Trophoblast cell (in vitro differentiated cells and primary cell): ENCODE results near the gene SEC16A.
A peak's percentile ranks its signal among the peaks of the same experiment; 100 is the strongest.

Experiments used
- DNase-seq, 2 donors: peaks; one replicate each; pipeline ENCODE4 v3.0.0-alpha.2; 2016
- H2AFZ ChIP-seq: 2 replicates; pipeline ENCODE4 v1.6.1; 2013; ENCODE audit warnings: low read length, moderate library complexity, mild to moderate bottlenecking; ENCODE audit not compliant: insufficient read depth, poor library complexity
- H2AK5ac ChIP-seq: 2 replicates; pipeline ENCODE4 v1.6.1; 2013; ENCODE audit warnings: mild to moderate bottlenecking, low read length
- H2BK120ac ChIP-seq: 2 replicates; pipeline ENCODE4 v1.6.1; 2013; ENCODE audit warnings: low read length, mild to moderate bottlenecking, moderate library complexity; ENCODE audit not compliant: insufficient read depth, poor library complexity
- H2BK12ac ChIP-seq: 2 replicates; pipeline ENCODE4 v1.6.1; 2013; ENCODE audit warnings: mild to moderate bottlenecking, low read length, moderate library complexity
- H2BK5ac ChIP-seq: 2 replicates; pipeline ENCODE4 v1.6.1; 2013; ENCODE audit warnings: low read length, low read depth, moderate library complexity, mild to moderate bottlenecking; ENCODE audit not compliant: poor library complexity
- H3K14ac ChIP-seq: 2 replicates; pipeline ENCODE4 v1.6.1; 2013; ENCODE audit warnings: mild to moderate bottlenecking, low read length
- H3K18ac ChIP-seq: 2 replicates; pipeline ENCODE4 v1.6.1; 2013; ENCODE audit warnings: mild to moderate bottlenecking, low read length
- H3K23ac ChIP-seq: 2 replicates; pipeline ENCODE4 v1.6.1; 2013; ENCODE audit warnings: low read length
- H3K27ac ChIP-seq: 2 replicates; pipeline ENCODE4 v1.5.1; 2013; ENCODE audit warnings: low read depth, mild to moderate bottlenecking, inconsistent platforms, low read length, moderate library complexity
- H3K27me3 ChIP-seq: 2 replicates; pipeline ENCODE4 v1.6.1; 2013; ENCODE audit warnings: inconsistent platforms, mild to moderate bottlenecking, low read length, moderate library complexity; ENCODE audit not compliant: insufficient read depth
- H3K36me3 ChIP-seq, 2 experiments: 1 replicate in 1 of 2; 2 replicates in 1 of 2; pipeline ENCODE4 v1.6.1; 2013; ENCODE audit warnings: low read length in 2 of 2, mild to moderate bottlenecking in 2 of 2, moderate library complexity in 1 of 2; ENCODE audit not compliant: insufficient read depth in 2 of 2, control insufficient read depth in 1 of 2
- H3K4ac ChIP-seq: 2 replicates; pipeline ENCODE4 v1.6.1; 2013; ENCODE audit warnings: low read depth, mild to moderate bottlenecking, low read length, moderate library complexity
- H3K4me1 ChIP-seq, 2 experiments: 1 replicate in 1 of 2; 2 replicates in 1 of 2; pipeline ENCODE4 v1.6.1; 2013; ENCODE audit warnings: low read length in 2 of 2, mild to moderate bottlenecking in 2 of 2, moderate library complexity in 1 of 2; ENCODE audit not compliant: insufficient read depth in 2 of 2, control insufficient read depth in 1 of 2
- H3K4me2 ChIP-seq: 2 replicates; pipeline ENCODE4 v1.6.1; 2013; ENCODE audit warnings: inconsistent platforms, mild to moderate bottlenecking, low read length, moderate library complexity
- H3K4me3 ChIP-seq: 2 replicates; pipeline ENCODE4 v1.5.1; 2013; ENCODE audit warnings: mild to moderate bottlenecking, low read depth, low read length, inconsistent platforms
- H3K79me1 ChIP-seq: one replicate; pipeline ENCODE4 v1.6.1; 2013; ENCODE audit warnings: low read length
- H3K79me2 ChIP-seq: 2 replicates; pipeline ENCODE4 v1.6.1; 2013; ENCODE audit warnings: low read length, mild to moderate bottlenecking; ENCODE audit not compliant: control insufficient read depth, insufficient read depth, poor library complexity
- H3K9ac ChIP-seq: 2 replicates; pipeline ENCODE4 v1.6.1; 2013; ENCODE audit warnings: mild to moderate bottlenecking, low read length
- H3K9me3 ChIP-seq: 2 replicates; pipeline ENCODE4 v1.6.1; 2013; ENCODE audit warnings: low read depth, mild to moderate bottlenecking, control low read depth, inconsistent platforms, low read length; ENCODE audit not compliant: insufficient read depth
- H4K12ac ChIP-seq: 2 replicates; pipeline ENCODE4 v1.6.1; 2013; ENCODE audit warnings: low read depth, mild to moderate bottlenecking, low read length, moderate library complexity
- H4K8ac ChIP-seq: 2 replicates; pipeline ENCODE4 v1.6.1; 2013; ENCODE audit warnings: low read depth, mild to moderate bottlenecking, low read length, moderate library complexity
- H4K91ac ChIP-seq: one replicate; pipeline ENCODE4 v1.6.1; 2013; ENCODE audit warnings: low read depth, mild to moderate bottlenecking, low read length, moderate library complexity
- WGBS: extraction: QIAGEN DNeasy Blood & Tissue Kit; methylation state at CpG from one replicate; pipeline ENCODE4 v1.1.7; 2013; ENCODE audit warnings: missing lambda C conversion rate; ENCODE audit not compliant: insufficient read length, insufficient coverage; ENCODE audit errors: extremely low coverage; 5-methylcytosine and 5-hydroxymethylcytosine counted together

The SEC16A gene

GRCh38 chr9:136474021-136474640 lies 8.7 kb downstream of the SEC16A start:
- Histone ChIP-seq H2BK5ac (no peak overlapping the region), H3K27ac (no peak overlapping the region), H3K14ac (no peak overlapping the region), H3K4me2 (no peak overlapping the region), H2AFZ (no peak overlapping the region), H3K9me3 (peaks cover 5% of the 10 kb centered on the region), H4K8ac (no peak overlapping the region), H3K23ac (no peak overlapping the region), H3K9ac (no peak overlapping the region), H2AK5ac (no peak overlapping the region), H2BK12ac (no peak overlapping the region), H2BK120ac (no peak overlapping the region), H3K79me2 (peaks cover 2% of the 10 kb centered on the region), H3K4me1 (no peaks in the 10 kb centered on the region), H4K91ac (no peak overlapping the region), H3K18ac (no peak overlapping the region), H3K79me1 (no peaks in the 10 kb centered on the region), H3K27me3 (no peaks in the 10 kb centered on the region), H3K4me3 (no peak overlapping the region), H3K36me3 (peaks cover 87 to 92% of the 10 kb centered on the region in 2 experiments), H4K12ac (no peak overlapping the region), H3K4ac (peak overlapping the region; percentile 49)
- no CpG with 5 or more reads among the region's 27 CpGs for WGBS
- no peak for DNase-seq

GRCh38 chr9:136473354-136473721 lies 9.5 kb downstream of the SEC16A start:
- no peak overlapping the region for H4K8ac ChIP-seq
- H3K4me1 ChIP-seq, result no peaks in the 10 kb centered on the region
- no peak overlapping the region for H3K4me3 ChIP-seq
- H2BK5ac ChIP-seq, result no peak overlapping the region
- H3K4me2 ChIP-seq, result no peak overlapping the region
- H3K27me3 ChIP-seq, result no peaks in the 10 kb centered on the region
- H2AK5ac ChIP-seq, result no peak overlapping the region
- H2BK12ac ChIP-seq, result no peak overlapping the region
- peaks cover 2% of the 10 kb centered on the region for H3K79me2 ChIP-seq
- no peak overlapping the region for H4K12ac ChIP-seq
- peaks cover 89 to 95% of the 10 kb centered on the region in 2 experiments for H3K36me3 ChIP-seq
- DNase-seq, result no peak
- H2AFZ ChIP-seq, result no peak overlapping the region
- no peak overlapping the region for H3K4ac ChIP-seq
- H3K18ac ChIP-seq, result no peak overlapping the region
- H3K9me3 ChIP-seq, result peaks cover 5% of the 10 kb centered on the region
- H3K79me1 ChIP-seq, result no peaks in the 10 kb centered on the region
- no peak overlapping the region for H3K9ac ChIP-seq
- H4K91ac ChIP-seq, result no peak overlapping the region
- H3K27ac ChIP-seq, result no peak overlapping the region
- no peak overlapping the region for H3K14ac ChIP-seq
- WGBS, result no CpG with 5 or more reads among the region's 14 CpGs
- H3K23ac ChIP-seq, result no peak overlapping the region
- no peak overlapping the region for H2BK120ac ChIP-seq

GRCh38 chr9:136472640-136473353 lies 10.0 kb downstream of the SEC16A start:
- Histone ChIP-seq H3K9me3 (peaks cover 5% of the 10 kb centered on the region), H2BK5ac (no peak overlapping the region), H2BK12ac (no peak overlapping the region), H2AK5ac (no peak overlapping the region), H3K27me3 (no peaks in the 10 kb centered on the region), H3K4me1 (no peaks in the 10 kb centered on the region), H3K4ac (no peak overlapping the region), H3K14ac (no peak overlapping the region), H2BK120ac (no peak overlapping the region), H4K8ac (no peak overlapping the region), H3K4me3 (no peak overlapping the region), H4K12ac (no peak overlapping the region), H2AFZ (no peak overlapping the region), H3K79me2 (no peaks in the 10 kb centered on the region), H3K27ac (no peak overlapping the region), H3K4me2 (no peak overlapping the region), H3K9ac (no peak overlapping the region), H3K18ac (no peak overlapping the region), H3K23ac (no peak overlapping the region), H4K91ac (no peak overlapping the region), H3K36me3 (peaks cover 91 to 95% of the 10 kb centered on the region in 2 experiments), H3K79me1 (no peaks in the 10 kb centered on the region)
- DNase-seq, result no peak
- no CpG with 5 or more reads among the region's 28 CpGs for WGBS

- Histone ChIP-seq H3K14ac (no peak overlapping the region), H3K79me1 (no peaks in the 10 kb centered on the region), H2BK12ac (no peak overlapping the region), H2BK5ac (no peak overlapping the region), H2AFZ (no peak overlapping the region), H3K4me2 (no peak overlapping the region), H3K18ac (no peak overlapping the region), H3K4me1 (no peaks in the 10 kb centered on the region), H3K9ac (no peak overlapping the region), H4K91ac (no peak overlapping the region), H3K23ac (no peak overlapping the region), H3K4me3 (no peak overlapping the region), H4K12ac (no peak overlapping the region), H2AK5ac (no peak overlapping the region), H4K8ac (no peak overlapping the region), H3K79me2 (no peaks in the 10 kb centered on the region), H3K4ac (no peak overlapping the region), H3K27ac (no peak overlapping the region), H2BK120ac (no peak overlapping the region), H3K9me3 (peaks cover 5% of the 10 kb centered on the region), H3K27me3 (no peaks in the 10 kb centered on the region), H3K36me3 (peaks cover 89 to 94% of the 10 kb centered on the region in 2 experiments)
- no CpG with 5 or more reads among the region's 19 CpGs for WGBS
- no peak for DNase-seq
Measured at GRCh38 chr9:136471802-136472487, 10.9 kb downstream of the SEC16A start.
